GM04503 (cell line): ENCODE results near the gene GABRB2.
"Not testable (repeated sequence)": the region's sequence is repeated elsewhere in the genome, so short reads cannot be mapped to it uniquely, and the experiment has no call there.

Experiments
- DNase-seq: peaks from one replicate; pipeline ENCODE4 v3.0.0-alpha.2; 2012; ENCODE audit warnings: low read depth

The GABRB2 gene

DNA sequence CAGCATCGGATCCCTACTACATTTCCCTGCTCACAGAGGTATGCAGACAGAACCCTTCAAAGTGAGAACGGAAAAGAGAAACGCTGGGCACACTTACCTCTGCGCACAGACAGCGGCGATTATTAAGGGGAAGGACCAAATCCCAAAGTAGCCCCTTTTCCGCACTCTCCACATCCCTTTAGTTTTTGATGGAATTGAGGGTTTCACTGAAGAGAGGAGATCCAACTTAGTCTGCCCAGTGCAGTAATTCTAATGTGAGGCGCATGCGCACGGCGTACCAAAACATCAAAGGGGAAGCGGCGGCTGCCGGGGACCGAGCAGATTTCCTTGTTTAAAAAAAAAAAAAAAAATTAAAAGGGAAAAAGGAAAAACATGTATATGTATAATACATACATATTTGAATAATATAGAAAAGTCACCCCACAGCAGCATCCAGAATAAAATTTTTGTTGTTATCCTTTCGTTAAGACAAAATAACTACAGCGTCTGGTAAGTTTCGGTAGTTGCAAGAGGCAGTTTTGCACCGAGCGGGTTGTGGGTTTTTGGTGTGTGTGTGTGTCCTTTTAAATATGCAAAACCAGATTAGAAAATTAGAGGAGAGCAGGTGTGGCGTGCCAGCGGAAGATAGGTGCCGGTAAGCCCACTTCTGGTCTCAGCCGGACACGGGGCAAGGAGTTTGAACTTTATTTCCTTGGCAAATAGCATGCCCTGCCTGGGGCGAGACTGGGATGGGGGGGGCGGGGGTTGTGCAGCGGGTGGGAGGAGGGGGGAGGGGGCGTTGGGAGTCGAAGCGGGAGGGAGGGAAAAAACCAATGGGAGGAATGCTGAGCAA lies at the start of gene GABRB2:
Gene GABRB2 (minus strand): TSS at position 256 of the 832 bp plus-strand sequence. CDS start 82 bp downstream, at position 174.
- no peak for DNase-seq

DNA sequence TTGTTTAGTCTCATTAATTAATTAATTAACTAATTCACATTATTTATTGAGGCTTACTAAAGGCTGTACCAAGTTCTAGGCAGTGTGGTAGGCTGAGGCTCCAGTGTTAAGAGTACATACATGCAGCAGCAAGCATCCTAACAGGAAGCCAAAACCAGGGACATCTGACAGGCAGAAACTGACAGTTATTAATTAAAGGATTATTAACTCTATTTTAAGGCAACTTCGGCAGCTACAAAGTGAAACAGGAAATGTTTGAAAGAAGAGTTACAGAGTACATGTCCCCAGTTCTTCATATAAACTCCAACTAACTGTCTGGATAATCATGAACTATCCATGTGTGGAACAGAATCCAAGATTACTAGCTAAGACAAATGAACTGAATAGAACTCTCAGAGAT lies 39.3 kb upstream of the GABRB2 start:
- DNase-seq, result no peak

DNA sequence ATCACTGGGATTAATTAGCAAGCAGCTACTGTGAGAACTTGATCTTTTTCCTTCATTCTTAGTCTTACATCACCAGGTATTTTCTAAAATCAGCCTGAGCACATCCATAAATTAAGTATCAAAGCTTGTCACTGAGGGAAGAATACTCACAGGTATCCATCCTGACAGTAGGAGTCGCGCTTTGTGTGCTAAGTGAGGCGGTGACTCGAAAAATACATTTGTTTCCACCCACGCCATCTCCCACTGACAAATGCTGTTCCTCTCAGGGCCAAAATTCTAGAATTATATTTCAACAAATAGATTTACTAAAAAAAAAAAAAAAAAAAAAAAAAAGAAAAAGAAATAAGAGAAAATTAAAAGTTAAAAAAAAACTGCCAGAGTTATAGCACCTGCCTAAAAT lies 34.1 kb upstream of the GABRB2 start:
- DNase-seq, result no peak

DNA sequence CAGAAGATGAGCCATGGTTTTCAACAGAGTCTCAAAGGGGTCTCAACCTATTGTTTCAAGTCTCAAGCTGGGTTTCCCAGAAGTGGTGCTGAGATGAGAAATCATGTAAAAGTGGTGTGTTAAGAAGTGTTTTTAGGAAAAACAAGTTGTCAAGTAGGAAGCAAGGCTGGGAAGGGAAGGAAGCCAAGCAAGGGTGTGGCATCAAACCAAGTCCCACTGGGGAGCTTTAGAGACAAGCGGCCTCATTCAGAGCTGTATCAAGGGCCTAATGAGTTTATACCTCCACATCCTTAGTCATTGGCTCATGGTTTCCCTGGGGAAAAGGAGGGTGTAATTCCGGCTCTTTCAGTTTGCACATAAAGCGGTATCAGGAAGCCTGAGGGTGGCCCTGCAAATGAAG lies 26.4 kb upstream of the GABRB2 start:
- DNase-seq, result no peak

DNA sequence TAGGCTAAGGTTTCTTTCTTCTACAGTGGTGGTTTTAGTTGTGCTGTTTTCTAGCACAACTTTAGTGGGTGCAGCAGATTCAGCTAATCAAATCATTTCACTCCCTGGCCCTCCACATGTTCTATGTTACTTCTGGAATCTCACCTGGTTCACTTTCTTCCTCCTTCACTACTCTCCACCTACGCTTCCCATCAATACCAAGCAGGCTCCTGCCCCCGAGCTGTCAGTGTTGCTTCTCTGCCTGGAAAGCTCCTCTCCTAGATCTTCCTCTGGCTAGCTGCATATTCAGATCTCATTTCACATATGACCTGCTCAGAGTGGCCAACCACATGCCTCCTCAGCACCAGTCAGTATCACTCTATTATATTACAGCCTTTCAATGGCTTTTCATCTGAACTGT lies 19.6 kb upstream of the GABRB2 start:
- no peak for DNase-seq

DNA sequence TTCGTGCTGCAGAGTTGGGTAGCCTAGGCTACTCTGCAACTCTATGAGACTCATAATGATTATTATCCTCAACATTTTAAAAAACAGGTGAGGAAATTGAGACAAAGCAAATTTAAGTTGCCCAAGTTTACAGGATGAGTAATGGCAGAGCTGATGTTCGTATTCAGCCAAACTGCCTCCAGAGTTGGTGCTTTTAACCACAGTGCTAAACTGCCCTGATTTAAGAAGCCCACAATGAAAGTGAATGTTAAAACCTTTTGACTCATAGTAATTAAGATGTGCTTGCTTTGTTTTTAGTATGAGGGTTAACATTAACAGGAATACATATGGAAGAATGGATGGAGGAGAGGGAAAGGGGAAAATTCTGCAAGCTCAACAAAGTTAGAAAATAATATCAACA lies 15.9 kb upstream of the GABRB2 start:
- no peak for DNase-seq

DNA sequence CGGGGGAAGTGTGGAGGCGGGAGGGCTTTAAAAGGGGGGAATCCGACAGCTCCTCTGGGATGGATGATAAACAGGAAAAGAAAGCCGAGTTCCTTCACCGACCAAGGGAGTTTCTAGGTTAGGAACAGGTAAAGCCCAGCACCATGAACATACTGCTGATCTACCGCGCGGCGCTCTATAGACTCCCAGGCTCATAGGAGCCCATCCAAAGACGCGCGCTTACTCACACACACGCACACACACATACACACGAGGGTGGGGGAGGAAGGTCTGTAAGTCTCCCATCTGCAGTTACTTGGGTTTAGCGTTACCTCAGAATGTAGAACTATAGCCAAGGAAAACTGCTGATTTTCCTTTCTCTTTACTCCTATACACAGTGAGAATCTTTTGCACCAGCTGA lies 2.6 kb upstream of the GABRB2 start:
- DNase-seq, result no peak

DNA sequence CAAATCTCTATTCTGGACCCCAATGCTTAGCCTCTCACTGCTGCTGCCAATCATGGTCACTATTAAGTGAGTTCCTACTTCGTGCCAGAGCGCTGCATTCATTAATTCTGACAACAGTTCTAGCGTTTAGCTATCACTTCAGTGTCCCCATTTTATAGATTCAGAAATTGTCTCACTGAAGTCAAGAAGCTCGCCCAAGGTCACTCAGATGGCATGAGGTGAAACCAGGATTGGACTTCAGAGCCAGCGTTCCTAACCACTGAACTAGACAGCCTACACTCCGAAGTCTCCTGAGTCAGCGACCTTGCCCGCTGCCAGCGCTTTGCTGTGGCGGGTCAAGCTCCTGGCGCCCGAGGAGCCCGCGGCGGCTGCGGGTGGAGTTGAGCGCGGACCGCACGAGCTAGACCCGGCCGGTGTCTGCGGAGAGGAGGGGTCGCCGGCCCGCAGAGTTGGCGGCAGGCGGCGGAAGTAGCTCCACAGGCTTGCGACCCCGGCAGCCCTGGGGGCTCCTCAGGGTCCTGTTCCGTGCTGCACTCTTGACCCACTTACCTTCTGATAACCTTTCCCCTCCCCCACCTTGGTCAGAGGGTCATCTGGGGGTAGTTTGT lies 2.1 kb upstream of the GABRB2 start:
- no peak for DNase-seq

DNA sequence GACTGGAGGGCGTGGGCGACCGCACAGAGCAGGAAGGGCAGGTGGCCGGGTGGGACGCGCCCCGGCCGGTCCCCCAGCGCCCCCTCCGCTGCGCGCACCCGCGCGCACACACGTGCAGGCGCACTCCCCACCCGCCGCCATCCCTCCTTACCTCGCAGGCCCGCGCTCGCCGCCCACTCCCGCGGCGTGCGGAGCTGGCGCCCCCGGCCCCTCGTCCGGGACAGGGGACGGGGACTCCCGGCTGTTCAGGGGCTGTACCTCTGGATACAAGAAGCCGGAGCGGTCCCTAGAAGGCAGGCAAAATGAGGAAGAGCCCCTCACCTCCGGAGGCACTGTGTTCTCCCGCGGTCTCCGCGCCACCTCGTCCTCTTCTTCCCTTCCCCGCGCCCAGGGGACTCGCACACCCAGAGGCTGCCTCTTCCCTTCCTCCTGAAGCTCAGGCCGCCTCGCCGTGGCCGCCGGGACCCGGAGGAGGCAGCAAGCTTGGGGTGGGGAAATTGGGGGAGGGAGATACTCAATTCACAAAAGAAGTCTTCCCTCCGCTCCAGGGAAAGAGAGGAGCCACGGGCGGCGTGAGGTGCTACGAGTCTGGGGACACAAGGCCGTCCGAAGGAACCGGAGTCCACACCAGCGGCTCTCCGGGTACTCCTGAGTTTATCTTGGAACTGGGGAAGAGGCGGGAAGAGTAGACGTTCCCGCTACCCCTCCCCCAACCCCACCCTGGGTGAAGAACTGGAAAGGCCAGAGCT lies 1.4 kb upstream of the GABRB2 start:
- no peak for DNase-seq

DNA sequence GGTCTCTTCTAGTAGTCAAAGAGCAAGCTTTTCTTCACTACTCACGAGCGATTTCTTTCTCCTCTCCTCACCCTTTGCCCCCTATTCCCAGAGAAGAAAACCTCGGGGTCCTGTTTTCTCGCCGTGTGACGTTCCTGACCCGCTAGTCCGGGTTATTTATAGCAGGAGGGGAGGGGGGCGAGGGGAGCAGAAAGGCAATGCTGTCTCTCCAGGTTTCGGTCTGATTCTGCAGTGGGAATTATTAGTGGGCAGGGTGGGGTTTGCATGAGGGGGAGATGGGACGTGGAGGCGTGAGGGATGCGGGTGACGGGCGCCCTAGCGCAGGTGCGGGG lies 847 bp upstream of the GABRB2 start:
- DNase-seq, result no peak

DNA sequence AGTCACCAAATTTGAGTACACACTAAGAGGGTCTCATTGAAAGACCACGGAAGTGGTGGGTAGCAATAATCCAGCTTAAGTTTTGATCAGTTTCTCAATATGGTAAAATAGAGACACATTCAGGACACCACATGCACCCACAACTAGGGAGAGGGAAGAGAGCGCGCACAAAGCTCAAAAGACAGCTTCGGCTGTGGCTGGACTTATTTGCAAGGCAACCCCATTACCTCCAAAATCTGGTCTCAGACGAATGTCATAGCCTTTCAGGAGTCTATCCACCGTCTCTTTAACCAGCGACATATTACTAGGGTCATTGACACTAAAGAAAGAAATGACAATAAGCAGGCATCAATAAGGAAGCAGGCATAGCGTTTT lies 443 bp downstream of the GABRB2 start:
- DNase-seq, result no peak

DNA sequence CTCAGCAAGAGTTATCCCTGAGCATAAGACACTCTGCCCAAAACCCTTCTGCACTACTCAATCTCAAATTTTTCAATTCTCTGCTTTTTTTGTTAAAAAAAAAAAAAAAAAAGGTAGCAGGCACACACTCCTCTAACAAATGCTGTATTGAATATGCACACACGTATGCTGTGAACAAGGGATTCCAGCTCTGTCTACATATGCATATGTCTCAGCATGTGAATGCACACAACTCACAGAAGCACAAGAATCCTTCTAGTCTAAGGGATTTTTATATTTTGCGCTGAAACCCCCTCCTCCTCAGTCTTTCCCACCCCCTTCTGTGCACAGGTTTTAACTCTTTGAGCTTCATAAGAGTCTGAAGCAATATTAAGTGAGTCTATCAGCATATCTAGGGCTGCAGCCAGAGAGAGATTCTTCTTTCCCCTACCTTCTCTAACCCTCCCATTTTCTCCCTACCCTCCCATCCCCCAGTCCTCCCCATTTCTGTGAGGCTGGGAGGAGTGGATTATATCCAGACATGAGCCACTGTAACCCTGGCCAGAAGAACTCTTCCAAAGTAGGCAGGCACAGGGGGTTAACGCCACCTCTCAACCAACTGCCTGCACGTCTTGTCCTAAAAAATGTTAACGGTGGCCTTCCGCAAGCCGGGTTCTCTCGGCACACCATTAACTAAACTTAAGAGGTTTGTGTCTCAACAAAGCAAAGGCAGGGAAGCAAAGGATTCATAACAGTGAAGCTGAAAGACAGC lies 1.0 kb downstream of the GABRB2 start:
- no peak for DNase-seq

DNA sequence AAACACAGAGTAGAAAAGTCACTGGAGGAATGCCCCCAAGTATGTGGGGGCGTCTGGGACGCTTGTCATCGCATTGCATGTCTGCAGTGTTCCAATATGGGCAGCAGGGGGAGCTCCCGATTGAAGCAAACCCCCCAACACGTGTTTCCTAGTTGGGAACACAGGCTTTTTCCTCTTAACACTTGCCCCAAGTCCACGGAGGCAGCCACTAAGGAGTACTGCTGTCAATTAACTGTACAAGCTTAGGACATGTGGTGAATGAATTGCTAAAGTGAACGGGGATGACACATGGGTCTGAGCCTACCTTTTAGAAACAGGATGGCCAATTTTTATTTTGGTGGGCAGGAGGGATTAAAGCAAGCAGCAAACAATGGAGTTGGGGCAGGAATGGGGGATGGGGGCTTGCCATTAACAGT lies 2.2 kb downstream of the GABRB2 start:
- no peak for DNase-seq

DNA sequence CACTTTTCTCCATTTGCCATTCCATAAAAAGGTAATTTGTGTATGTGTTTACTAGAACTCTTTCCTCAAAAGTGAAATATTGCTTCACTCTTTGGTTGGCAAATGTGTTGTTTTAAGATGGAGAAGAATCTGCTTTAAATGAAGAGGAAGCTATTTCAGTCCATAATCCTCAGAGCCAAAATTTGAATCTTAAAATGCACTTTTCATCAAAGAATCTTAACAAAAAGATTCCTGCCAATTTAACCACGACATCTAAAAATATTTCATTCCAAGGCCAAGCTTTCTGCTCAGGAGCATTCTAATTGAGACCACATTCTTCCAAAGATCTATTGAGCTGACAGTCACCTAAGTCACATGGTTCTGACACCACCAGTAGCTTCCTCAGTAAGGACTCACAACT lies 7.5 kb downstream of the GABRB2 start:
- DNase-seq, result no peak

DNA sequence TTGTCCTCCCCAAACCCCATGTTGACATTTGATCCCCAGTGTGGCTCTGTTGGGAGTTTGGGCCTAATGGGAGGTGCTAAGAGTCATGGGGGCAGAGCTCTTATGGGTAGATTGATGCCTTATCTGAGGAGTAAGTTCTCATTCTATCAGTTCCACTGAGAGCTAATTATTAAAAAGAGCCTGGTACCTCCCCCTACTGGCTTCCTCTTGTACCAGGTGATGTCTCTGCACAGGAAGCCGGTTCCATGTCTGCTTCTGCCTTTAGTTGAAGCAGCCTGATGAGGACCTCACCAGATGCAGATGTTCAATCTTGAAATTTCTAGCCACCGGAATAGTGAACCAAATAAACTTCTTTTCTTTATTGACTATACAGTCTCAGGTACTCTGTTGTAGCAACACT lies 10.8 kb downstream of the GABRB2 start:
- no peak for DNase-seq

DNA sequence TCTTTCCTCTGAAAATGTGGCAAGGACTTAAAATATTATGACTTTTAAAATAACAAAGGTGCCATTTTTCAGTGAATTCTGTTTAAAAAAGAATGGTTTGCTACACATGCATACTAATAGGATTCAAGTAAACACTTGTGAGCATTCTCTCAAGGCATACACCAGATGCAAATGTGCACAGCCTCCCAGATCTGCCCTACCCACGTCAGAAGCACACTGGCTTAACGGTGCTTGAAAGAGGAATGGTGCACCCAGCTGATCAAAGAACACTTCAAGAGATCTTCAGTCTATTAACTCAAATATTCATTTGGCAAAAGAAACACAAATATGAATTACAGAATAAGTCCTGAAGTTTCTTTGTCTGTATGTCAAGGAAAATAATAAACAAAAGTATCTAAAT lies 15.8 kb downstream of the GABRB2 start:
- DNase-seq, result no peak

DNA sequence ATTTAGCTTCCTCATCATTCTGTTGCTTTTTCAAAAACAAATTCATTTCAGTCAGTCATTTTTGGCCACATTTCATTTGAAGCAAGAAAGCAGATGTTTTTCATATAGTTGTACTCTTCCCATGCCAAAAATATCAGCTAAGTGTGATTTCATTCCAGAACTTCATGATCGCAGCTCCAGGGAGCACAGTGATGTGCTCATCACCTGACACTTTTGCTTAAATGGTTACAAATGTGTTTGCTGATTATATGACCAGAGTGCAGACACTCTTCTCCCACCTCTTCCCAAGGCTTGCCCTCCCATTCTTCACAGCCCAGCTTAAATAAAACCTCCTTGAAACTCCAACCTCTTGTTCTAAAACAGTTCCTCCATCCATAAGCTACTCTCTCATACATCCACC lies 32.6 kb downstream of the GABRB2 start:
- DNase-seq, result no peak

DNA sequence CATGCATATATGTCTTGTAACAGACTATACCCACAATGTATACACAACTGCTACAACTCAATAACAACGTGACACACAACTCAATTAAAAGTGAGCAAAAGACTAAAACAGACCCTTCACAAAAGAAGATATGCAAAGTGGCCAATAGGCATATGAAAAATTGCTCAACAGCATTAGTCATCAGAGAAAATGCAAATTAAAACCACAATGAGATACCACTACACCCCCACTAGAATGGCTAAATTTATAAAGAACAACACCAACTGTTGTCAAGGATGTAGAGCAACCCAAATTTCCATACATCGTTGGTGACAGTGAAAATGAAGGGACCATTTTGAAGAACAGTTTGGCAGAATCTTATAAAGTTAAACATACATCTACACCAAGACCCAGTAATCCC lies 38.9 kb downstream of the GABRB2 start:
- DNase-seq, result no peak

DNA sequence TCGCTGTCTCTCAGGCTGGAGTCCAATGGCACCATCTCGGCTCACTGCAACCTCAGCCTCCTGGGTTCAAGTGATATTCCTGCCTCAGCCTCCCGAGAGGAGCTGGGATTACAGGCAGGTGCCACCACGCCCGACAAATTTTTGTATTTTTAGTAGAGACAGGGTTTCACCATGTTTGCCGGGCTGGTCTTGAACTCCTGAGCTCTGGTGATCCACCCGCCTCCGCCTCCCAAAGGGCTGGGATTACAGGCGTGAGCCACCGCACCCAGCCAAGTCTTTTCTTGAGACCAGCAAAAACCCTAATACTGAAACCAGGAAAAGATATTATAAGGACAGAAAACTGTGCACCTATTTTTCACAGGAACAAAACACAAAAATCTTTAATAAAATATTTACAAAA lies 41.4 kb downstream of the GABRB2 start:
- DNase-seq, result not testable (repeated sequence)

DNA sequence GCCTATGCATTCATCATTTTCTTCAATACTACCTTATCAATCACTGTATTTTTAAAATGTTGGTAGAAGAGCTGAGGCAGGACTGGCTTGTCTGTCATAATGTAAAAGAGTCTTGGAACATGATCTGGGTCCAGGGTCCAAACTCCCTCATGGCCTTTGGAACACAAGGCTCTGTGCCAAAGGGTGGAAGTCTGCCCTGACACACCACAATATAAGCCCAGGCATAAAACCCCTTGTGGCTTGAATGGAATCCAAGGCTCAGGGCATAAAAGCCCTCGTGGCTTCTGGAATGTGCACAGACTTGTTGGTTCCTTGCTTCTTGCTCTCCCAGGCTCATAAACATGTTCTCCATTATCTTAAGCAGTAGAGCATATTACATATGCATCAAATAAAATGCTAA lies 48.0 kb downstream of the GABRB2 start:
- no peak for DNase-seq

DNA sequence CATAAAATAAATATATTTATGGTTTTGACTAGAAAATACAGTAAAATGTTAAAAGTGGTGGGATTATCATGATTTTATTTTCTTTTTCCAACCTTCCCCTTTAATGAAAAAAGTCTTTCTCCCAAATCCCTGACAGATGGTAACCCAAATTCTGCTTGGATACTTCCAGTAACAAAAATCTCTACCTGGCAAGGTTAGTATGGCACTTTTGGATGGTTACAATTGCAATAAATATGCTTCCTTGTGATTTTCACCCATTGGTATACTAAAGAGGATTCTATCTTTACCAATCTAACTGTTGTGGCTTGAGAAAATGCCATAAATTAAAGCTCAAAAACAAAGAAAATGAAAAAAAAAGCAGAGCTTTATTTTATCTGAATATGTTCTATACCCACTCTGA lies 62.8 kb downstream of the GABRB2 start:
- no peak for DNase-seq

DNA sequence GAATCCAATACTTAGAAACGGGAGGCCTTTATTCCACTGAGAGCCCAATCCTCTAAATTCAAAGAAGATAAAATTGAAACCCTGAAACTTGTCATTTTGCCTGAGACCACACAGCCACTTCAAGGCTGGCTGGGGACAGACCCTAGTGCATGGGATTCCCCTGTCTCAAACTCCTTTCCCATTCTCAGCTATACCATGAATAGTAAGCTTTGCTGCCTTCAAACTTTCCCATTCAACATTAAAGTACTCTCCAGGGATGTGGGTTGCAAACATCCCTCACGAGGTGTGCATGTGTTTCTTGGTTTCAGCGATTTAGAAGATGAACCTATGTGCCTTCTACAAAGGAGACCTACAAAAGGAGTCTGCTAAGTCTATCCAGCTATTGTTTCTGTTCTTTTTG lies 64.6 kb downstream of the GABRB2 start:
- DNase-seq, result no peak
